GM21825 (cell line): ENCODE data around the gene ATP5F1E.
"Not testable (repeated sequence)": the region's sequence is repeated elsewhere in the genome, so short reads cannot be mapped to it uniquely, and the experiment has no call there.

Experiments used
- ATAC-seq: cut with Tn5 transposase; IDR thresholded peaks from one replicate; pipeline ENCODE4 v1.9.1; 2021; ENCODE audit warnings: mild to moderate bottlenecking, moderate library complexity; ENCODE audit not compliant: unreplicated experiment

The ATP5F1E gene

DNA sequence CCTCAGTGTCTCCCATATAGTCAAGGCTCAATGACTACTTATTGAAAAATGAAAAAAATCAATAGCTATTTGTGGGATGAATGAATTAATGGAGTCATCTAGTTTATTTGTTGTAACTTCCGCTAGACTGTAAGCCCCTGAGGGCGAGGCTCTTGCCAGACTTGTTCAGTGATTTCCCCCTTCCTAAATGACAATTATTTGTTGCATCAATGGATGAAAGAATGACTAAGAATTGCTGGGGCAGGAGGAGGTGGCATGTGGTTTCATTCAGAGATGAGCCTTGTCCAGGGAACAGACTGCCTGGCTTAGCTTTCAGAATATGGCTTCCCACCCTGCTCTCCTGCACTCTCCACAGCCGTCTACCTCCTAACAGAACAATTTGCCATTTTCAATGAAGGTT is 11.6 kb upstream of the ATP5F1E start:
- ATAC-seq, result no peak

DNA sequence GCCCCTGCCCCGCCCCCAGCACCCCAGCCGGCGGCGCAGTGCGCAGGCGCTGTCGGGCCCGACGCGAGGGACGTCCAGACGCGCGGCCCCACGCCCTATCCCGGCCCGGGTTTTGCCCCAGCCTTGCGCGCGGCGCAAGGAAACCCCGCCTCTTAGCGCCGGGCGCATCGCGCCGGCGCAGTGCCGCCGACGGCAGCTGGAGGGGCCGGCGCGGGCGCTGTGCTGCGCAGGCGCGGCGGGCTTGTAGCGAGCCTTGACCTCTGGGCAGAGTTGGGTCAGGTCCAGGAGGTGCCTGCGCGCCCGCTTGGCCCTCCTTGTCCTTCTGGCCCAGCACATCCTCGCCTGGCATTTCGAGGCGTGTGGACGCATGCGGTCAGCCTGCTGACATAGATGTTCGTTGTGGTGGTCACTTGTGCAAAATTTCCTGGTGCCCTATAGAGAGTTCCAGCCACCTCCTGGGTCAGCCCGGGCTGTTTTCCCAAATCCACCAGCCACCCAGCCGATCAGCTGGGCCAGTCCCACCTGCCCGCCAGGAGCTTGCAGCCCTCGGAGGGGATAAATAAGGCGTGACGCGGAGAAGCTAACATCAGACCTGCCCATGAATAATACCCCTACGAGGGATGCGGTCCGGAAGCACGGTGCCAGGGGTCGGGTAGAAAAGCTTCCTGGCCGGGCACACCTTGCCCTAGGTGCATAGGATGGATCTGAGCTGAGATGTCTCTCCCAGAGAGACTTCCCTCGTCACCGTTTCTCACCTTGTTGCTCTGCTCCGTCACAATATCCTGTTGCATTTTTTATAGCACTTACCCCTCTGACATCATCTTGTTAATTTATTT is 10.9 kb upstream of the ATP5F1E start:
- ATAC-seq, result peak; percentile 86

GRCh38 chr20:59042151-59042795 is 10.1 kb upstream of the ATP5F1E start, which contains the start of gene PRELID3B:
PRELID3B (minus strand) TSS chr20:59042786; CDS start chr20:59042730, 56 bp downstream.
- peak; percentile 31 for ATAC-seq

DNA sequence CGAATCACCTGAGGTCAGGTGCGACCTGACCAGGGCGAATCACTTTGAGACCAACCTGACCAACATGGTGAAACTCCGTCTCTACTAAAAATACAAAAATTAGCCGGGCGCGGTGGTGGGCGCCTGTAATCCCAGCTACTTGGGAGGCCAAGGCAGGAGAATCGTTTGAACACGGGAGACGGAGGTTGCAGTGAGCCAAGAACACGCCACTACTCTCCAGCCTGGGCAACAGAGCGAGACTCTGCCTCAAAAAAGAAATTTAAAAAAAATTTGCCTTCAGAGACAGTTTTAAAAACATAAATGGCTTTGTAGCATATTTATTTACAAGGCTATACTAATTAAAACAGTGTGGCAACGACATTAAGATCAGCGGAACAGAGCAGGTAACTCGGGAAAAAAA is 9.4 kb upstream of the ATP5F1E start:
- not testable (repeated sequence) for ATAC-seq

DNA sequence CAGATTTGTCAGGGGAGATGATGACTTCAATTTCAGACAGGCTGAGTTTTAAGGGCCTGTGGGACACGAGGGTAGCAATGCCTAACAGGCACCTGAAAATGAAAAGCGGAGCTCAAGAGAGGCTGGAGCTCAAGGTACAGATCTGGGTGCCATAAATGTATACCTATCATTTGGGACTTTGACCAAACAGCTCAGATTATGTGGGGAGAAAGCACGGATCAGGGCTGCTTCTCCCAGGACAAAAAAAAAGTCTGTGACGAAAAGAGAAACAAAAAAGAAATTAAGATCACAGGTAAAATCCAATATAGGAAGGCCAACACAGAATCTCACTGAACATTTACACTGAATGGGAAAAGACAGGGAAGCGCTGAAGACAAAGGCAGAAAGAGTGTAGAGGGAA is 8.5 kb upstream of the ATP5F1E start:
- no peak for ATAC-seq

- no peak for ATAC-seq
These were observed 7.1 kb upstream of the ATP5F1E start for GRCh38 chr20:59039233-59039632.

- ATAC-seq, result no peak
These were observed 5.3 kb upstream of the ATP5F1E start for GRCh38 chr20:59037386-59037785.

DNA sequence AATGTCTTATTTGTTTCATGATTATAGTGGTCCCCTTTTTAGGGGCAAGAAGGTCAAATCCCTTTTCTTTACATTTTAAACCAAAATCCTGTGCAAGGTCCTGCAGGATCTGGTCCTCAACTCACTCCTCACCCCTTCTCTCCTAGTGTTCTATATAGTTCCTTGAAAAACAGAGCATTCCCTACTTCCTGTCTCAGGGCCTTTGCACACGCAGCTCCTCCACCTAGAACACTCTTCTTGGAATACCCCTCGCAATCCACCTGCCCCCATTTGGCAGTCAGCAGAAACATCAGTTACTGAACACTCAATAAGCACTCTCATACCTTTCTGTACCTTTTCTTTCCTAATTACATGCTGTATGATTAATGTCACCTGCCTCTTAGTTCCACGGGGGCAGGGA is 3.2 kb upstream of the ATP5F1E start:
- ATAC-seq, result no peak

- no peak for ATAC-seq
These were observed 1.6 kb upstream of the ATP5F1E start for GRCh38 chr20:59033616-59034165.

DNA sequence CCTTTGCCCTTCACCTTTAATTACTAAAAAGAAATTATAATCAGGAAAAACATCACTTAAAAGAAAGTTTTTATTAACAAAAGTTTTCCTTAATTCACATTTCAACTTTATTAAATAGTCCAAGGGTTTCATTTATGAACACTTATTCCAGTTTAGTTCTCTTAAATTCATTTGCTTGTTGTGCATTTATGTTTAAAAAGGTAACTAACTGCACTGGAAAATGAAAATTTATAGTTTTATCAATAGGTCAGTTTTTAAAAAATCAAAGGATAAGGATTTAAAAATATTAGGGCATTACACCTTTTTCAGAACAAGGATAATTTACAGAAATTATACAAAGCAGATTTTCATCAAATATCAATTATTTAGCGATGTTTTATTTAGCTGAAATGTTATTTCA is 958 bp upstream of the ATP5F1E start:
- no peak for ATAC-seq

GRCh38 chr20:59032713-59033059 is 551 bp upstream of the ATP5F1E start:
- no peak for ATAC-seq

- no peak for ATAC-seq
These were observed 542 bp downstream of the ATP5F1E start for GRCh38 chr20:59031564-59032022.

GRCh38 chr20:59030911-59031563 is 1.1 kb downstream of the ATP5F1E start:
- no peak for ATAC-seq

- ATAC-seq, result no peak
These were observed 3.3 kb downstream of the ATP5F1E start for GRCh38 chr20:59028812-59029211.

DNA sequence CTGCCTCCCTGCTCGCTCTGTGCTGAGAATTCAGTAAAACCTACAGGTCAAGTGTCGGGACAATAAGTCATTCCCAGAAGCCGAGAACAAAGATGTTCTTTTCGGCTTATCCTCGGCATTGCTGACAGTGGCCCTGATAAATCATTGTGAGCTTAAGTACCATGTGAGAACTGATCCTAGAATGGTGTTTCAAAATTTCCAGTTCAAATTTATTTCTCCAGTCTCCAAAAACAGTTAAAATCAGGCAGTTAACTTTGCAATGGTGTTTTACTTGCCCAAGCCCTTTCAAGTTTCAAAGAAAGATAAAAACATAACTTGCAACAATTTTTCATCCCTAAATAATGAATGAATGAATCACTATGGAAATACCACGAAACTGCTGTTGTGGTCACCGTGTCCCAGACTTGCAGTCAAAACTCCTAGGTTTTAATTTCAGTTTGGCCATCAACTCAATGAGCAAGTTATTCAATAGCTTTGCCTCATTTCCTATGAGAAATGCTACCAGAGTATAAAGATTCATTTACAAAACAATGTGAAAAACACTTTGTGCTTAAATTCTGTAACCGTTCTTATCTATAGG is 4.3 kb downstream of the ATP5F1E start:
- ATAC-seq, result no peak

DNA sequence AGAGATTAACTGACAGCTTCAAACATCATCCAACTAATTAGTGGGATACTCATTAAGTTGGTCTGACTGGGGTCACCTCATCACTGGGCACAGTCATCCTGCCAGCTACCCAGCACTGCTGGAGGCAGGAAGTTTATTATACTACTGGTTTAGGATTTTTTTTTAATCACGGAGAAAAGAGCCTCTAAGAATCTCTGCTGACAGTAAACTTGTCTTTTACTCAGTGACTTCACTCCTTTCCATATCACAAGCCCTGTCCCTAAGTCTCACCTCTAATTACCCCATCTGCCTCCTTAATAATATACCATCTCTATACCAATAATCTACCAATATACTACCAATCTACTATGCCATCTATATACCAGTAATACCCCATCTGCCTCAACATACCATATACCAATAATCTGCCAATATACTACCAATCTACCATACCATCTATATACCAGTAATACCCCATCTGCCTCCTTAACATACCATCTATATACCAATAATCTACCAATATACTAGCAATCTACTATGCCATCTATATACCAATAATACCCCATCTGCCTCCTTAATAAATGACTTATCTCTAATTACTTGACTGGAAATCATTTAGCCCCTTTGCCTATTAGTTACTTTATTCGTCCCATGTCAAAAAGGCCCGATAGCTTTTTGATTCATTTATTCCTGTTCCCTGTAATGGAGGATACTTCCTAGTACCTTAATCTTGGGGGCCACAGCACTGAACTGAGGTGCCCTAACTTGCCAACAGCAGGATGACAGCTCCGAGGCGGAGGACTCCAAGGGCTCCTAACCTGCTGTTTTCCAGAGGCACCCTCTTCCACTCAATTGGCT is 5.0 kb downstream of the ATP5F1E start:
- no peak for ATAC-seq

DNA sequence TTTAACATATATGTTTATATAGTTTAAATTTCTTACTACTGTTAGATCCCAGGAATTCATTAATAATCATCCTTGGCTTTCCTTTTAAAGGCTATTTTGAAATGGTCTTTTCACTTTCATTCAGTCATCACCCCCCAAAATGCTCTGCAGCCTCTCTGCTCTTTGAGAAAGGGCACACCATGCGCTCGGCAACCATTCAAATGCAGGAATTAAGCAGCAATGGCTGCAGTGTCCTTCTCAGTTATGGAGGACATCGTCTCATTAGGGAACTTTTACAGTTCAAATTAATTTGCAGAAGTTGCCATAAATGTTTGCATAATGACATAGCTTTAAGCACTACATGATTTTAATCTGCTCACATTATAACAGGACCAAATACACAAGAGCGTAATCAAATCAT is 6.6 kb downstream of the ATP5F1E start:
- no peak for ATAC-seq

GRCh38 chr20:59025086-59025485 is 7.0 kb downstream of the ATP5F1E start:
- ATAC-seq, result no peak

- ATAC-seq, result no peak
These were observed 8.0 kb downstream of the ATP5F1E start for GRCh38 chr20:59024111-59024530.

DNA sequence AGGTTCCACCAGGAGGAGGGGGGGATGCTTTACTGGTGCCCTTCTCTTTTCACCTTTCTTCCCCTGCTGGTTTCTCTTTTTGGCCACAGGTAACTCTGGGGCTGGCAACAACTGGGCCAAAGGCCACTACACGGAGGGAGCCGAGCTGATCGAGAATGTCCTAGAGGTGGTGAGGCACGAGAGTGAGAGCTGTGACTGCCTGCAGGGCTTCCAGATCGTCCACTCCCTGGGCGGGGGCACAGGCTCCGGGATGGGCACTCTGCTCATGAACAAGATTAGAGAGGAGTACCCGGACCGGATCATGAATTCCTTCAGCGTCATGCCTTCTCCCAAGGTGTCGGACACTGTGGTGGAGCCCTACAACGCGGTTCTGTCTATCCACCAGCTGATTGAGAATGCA is 8.5 kb downstream of the ATP5F1E start:
- ATAC-seq, result no peak
